NK-92 (cell line): ENCODE results near the gene AKAP6.

ENCODE experiments used
- DNase-seq: peaks from one replicate; lab custom pipeline; 2025; ENCODE audit not compliant: unreplicated experiment; lab: John Stamatoyannopoulos, UW

The AKAP6 gene

DNA sequence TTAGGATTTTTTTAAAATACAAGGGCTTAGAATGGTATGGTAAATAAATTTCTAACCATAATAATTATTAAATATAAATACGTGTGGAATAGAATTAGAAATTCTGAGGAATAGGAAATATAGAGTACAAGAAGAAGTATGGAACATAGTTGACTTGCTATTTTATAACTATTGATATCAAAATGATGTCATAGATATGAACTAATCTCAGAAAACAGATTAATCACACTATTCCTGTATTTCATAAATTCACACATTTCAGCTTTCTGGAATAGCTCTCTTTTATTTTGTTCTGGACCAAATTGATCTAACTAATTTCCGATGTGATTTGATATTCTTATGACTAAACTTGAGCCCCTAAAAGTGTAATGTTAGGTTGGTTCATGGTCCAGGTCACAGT is 372.4 kb downstream of the AKAP6 start:
- no peak for DNase-seq

DNA sequence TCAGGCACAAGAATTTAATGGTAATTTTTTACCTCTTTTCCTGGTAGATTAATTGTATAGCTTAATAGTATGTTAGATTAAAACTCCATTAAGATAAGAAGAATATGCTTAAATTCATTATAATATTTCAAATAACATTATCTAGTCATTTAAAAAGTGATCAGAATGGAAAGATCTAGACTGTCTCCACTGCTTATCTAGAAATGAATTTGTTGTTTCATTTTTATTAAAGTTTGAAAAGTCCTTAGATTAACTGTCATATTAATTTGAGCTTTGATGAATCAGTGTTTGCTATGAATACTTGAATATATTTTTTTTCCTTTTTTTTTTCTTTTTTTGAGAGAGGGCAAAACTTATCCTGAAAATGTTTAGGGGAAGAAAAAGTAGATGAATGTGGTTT is 373.0 kb downstream of the AKAP6 start:
- no peak for DNase-seq

- no peak for DNase-seq
Measured at GRCh38 chr14:32702562-32702961, 373.5 kb downstream of the AKAP6 start.

- no peak for DNase-seq
Measured at GRCh38 chr14:32703183-32703621, 374.1 kb downstream of the AKAP6 start.

DNA sequence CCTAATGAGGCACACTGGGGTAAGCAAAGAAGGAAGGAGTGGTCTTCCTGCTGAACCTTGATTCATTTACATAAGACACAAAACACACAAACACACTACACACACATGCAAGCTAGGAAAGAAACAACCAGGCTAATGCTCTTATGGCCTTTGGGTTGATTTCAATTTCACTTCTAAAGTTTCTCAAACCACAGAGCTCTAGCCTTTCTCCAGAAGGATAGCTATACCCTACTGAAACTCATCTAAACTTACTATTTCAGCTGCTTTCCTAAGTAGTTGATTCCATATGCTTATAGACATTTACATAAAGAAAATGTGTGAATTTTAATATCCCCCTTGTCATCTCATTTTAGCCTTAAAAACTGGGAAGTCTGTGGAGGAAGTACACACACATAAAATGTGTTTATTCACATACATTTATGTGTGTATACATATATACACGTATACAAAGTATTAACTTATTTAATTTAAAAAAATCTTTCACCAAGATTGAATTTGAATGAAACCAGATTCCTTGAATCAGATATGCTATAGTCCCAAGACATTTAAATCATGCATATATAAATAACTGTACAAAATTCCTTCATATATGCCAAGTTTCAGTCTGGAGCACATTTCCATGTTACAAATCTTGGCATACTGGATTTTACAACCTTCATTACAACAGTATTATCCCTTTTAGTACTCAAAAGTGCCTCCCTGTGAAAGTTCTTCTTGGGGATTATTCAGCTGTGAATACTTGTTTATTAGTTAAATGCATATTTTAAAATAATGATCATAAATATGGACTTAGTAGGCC is 377.8 kb downstream of the AKAP6 start:
- DNase-seq: no peak

GRCh38 chr14:32707742-32708500 is 378.8 kb downstream of the AKAP6 start:
- DNase-seq: no peak

GRCh38 chr14:32709027-32709426 is 379.9 kb downstream of the AKAP6 start:
- DNase-seq: no peak

GRCh38 chr14:32710231-32710671 is 381.2 kb downstream of the AKAP6 start:
- DNase-seq: no peak

DNA sequence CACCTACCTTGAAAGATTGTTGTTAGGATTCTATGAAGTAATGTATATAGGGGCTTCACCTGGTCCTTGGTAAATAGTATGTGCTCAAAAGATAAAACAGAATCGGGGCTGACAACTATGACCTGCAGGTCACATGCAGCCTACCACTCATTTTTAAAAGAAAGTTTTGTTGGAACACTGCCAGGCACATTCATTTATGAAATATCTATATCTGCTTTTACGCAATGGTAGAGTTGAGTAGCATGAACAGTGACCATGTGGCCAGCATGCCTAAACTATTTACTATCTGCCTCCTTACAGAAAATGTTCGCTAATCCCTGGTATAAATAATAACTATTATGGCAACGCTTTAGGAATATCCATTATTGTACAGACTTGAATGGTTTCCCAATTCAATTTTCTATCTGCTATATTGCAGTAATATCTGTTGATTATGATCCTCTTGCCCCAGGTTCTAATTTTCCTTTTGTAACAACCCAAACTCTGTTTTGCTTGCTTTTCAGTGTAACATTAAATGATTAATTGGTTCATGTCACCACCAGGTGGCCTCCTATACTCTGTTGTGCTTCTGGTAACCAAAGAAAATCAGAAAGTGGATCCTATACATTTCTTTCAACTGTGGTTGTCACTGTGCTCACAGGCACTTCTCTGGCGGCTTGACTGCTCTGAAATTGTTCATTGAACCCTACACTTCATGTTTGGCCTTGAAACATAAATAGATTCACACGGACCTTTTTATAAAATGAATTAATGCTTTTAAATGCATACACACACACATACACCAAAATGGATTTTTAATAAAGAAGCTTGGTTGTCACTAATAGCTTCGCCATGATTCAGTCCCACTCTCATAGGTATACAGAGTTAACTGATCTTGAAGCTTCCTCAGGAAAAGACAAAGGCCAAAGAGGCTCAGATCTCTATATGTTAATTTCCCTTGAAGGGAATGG is 381.9 kb downstream of the AKAP6 start:
- DNase-seq: no peak

DNA sequence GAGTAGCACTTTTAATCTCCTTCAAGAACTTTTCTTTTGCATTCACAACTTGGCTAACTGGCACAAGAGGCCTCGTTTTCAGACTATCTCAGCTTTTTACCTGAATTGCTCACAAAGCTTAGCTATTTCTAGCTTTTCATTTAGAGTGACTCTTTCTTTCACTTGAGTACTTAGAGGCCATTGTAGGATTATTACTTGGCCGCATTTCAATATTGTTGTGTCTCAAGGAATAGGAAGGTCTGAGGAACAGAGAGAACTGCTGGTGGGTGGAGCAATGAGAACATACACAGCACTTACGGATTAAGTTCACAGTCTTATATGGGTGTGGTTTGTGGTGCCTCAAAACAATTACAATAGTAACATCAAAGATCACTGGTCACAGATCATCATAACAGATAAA is 384.8 kb downstream of the AKAP6 start:
- DNase-seq: no peak

GRCh38 chr14:32719601-32720000 is 390.5 kb downstream of the AKAP6 start:
- no peak for DNase-seq

GRCh38 chr14:32720927-32721326 is 391.8 kb downstream of the AKAP6 start:
- DNase-seq: no peak

- no peak for DNase-seq
Measured at GRCh38 chr14:32722631-32723183, 393.6 kb downstream of the AKAP6 start.

GRCh38 chr14:32724867-32725471 is 395.9 kb downstream of the AKAP6 start:
- DNase-seq: no peak

- no peak for DNase-seq
Measured at GRCh38 chr14:32726516-32726915, 397.4 kb downstream of the AKAP6 start.

DNA sequence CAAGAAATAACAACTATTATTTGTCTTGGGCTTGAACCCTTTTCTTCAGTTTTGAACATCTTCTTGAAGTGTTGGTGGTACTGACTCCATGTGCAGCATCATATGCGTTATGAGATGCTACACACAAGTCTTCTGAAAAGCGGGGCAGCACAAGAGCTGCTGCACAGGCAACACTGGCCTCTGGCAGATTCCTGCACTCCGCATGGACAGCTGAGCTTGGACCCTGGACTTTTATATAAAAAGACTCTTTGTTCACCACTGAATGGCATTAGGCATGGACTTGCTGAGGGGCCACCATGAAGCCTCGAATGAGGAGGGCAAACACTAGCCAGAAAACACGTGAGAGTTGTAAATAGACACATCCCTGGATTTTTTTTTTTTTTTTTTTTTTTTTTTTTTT is 398.7 kb downstream of the AKAP6 start:
- DNase-seq: no peak

GRCh38 chr14:32728526-32728925 is 399.4 kb downstream of the AKAP6 start:
- DNase-seq: no peak

GRCh38 chr14:32728976-32729375 is 399.9 kb downstream of the AKAP6 start:
- DNase-seq: no peak

GRCh38 chr14:32731249-32731648 is 402.2 kb downstream of the AKAP6 start:
- DNase-seq: no peak

GRCh38 chr14:32733015-32733414 is 403.9 kb downstream of the AKAP6 start:
- DNase-seq: no peak
